Heart left ventricle (tissue), 16 donors: ENCODE data around the gene C10orf143. TPM values are rescaled to one million over a fixed set of nuclear protein-coding genes. Genes with fewer than 3 reads are reported as not detected.

ENCODE experiments used
- ATAC-seq, 4 donors: fragments of 200-7000 bp; cut with Tn5 transposase; one replicate each; pipeline ENCODE4 v1.9.1; 2020 to 2022; ENCODE audit warnings: moderate library complexity in 4 of 4, mild to moderate bottlenecking in 3 of 4, moderate number of reproducible peaks in 1 of 4
- DNase-seq, 5 donors: peaks; one replicate each; pipeline ENCODE4 v3.0.0-alpha.2; 2020
- H3K27ac ChIP-seq, 12 donors: fragments of 200-600 bp; sonication (generic) in 4 of 12; one replicate each; pipeline versions ENCODE4 v1.5.0 to v1.8.0; 2016 to 2022; ENCODE audit warnings: mild to moderate bottlenecking in 2 of 12
- H3K27me3 ChIP-seq, 9 donors: fragments of 200-600 bp; sonication (generic) in 2 of 9; one replicate each; pipeline versions ENCODE4 v1.5.1 to v1.8.0; 2016 to 2022; ENCODE audit warnings: mild to moderate bottlenecking in 3 of 9
- H3K36me3 ChIP-seq, 9 donors: fragments of 200-600 bp; sonication (generic) in 2 of 9; one replicate each; pipeline versions ENCODE4 v1.5.0 to v1.8.0; 2018 to 2022; ENCODE audit warnings: mild to moderate bottlenecking in 2 of 9
- H3K4me1 ChIP-seq, 12 donors: fragments of 200-600 bp; sonication (generic) in 4 of 12; one replicate each; pipeline versions ENCODE4 v1.5.0 to v1.8.0; 2016 to 2022; ENCODE audit warnings: mild to moderate bottlenecking in 3 of 12
- H3K4me3 ChIP-seq, 12 donors: fragments of 200-600 bp; sonication (generic) in 4 of 12; one replicate each; pipeline versions ENCODE4 v1.5.0 to v1.8.0; 2017 to 2022; ENCODE audit warnings: mild to moderate bottlenecking in 9 of 12, moderate library complexity in 4 of 12
- H3K9me3 ChIP-seq, 12 donors: fragments of 200-600 bp; sonication (generic) in 4 of 12; one replicate each; pipeline versions ENCODE4 v1.5.0 to v1.8.0; 2016 to 2022; ENCODE audit warnings: mild to moderate bottlenecking in 1 of 12
- CTCF ChIP-seq, 12 donors: fragments of 200-600 bp; sonication (generic) in 4 of 12; IDR thresholded peaks; one replicate each; pipeline versions ENCODE4 v1.5.0 to v1.8.0; 2018 to 2022; ENCODE audit warnings: antibody characterized with exemption in 12 of 12, mild to moderate bottlenecking in 5 of 12
- POLR2A ChIP-seq, 2 donors: fragments of 450-650 bp; IDR thresholded peaks; one replicate each; pipeline ENCODE4 v1.6.1; 2017; ENCODE audit warnings: antibody characterized with exemption in 2 of 2, mild to moderate bottlenecking in 2 of 2, moderate library complexity in 2 of 2
- WGBS, 4 donors: extraction: QIAGEN DNeasy Blood & Tissue Kit in 2 of 4; methylation state at CpG; one replicate each; pipeline versions ENCODE4 v1.1.5 to v1.1.7; 2013 to 2018; 5-methylcytosine and 5-hydroxymethylcytosine counted together
- intact Hi-C, 10 donors: fragments of 100-400 bp; cut with DNase I; formaldehyde crosslinking; loops; one replicate each; pipeline versions ENCODE4 v1.11.1 to v1.14.2; 2022
- polyA plus RNA-seq, 2 donors: library from polyadenylated mRNA; stranded (reverse); fragments of 200-250 nt; gene quantifications; one replicate each; pipeline ENCODE4 v1.2.3, GENCODE V29; 2013
- total RNA-seq, 9 donors: library from RNA; depleted of rRNA in 2 of 9; stranded (reverse); fragments of >200 nt in 2 of 9; fragmentation: NEBNext Ultra II Directional in 3 of 9; extraction: Animal tissue kit (Norgen Biotek cat#: 25700) in 3 of 9; gene quantifications; one replicate each; pipeline versions ENCODE4 v1.1.0 to v1.2.4, GENCODE V29; 2016 to 2023
- donor health status: ischemic (EF 13 %, LVEDD 7.1; RV severe dilation, severe dysfunction).
- donor health status: healthy with polysubstance abuse.
- donor health status: DM: no; HTN: yes; CAD: no.
- donor health status: DM: no; HTN: no; CAD: no.
- donor health status: ischemic (EF 25% LVEDD 6.9; RV normal size, moderate dysfunction).
- donor health status: ischemic (EF 25% LVEDD 5.7; RV mildly dilated, moderate dysfunction).
- donor health status: healthy.
- donor health status: DM: yes; HTN: yes; CAD: no.
- donor health status: ischemic (EF 35%, LVEDD 5.7; RV mildly dilated, moderate dysfunction).
- donor health status: nonischemic (EF 11% LVEDD 7.7; RV severe dilation, severe dysfunction).
- donor health status: DM: yes; HTN: yes; CAD: no.
- donor health status: PGD.
- donor health status: ischemic (EF 29% LVEDD 5.4; RV normal size, mild dysfunction).
- donor health status: nonischemic (EF 23%, LVEDD 6.1; RV moderate dilation, normal function).

The C10orf143 gene
- total and polyA plus RNA-seq, 11 donors: 0.32 to 3.7 (median 1.6) TPM; not detected in 1

DNA sequence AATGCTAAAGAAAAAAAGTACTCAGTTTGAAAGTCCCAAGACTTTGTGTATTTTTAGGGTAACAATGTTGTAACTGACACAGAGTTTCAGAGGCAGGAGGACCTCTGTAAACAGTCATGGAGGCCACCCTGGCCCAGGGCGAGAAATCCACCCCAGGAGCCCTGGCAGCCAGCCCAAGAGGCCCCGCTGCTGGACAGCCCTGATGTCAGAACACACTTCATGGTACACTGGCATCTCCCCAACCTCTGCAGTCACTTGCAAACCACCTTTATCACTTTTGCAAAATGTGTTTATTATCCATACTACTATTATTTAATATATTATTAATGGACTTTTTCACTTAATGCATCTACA, 30.2 kb downstream of the C10orf143 start:
- no peaks in the 10 kb centered on the region for H3K27me3 ChIP-seq
- peaks cover 0 to 13% (median 0%) of the 10 kb centered on the region in 12 donors for H3K9me3 ChIP-seq

GRCh38 chr10:130079614-130080460, 30.8 kb downstream of the C10orf143 start:
- H3K4me1 ChIP-seq: no peaks in the 10 kb centered on the region
- H3K4me3 ChIP-seq: no peak overlapping the region
- DNase-seq: no peak
- no peak for TF ChIP-seq CTCF (IDR thresholded peaks at IDR 0.05)
- TF ChIP-seq POLR2A (IDR thresholded peaks at IDR 0.05): no peak
- peaks cover 0 to 12% (median 0%) of the 10 kb centered on the region in 9 donors for H3K36me3 ChIP-seq
- WGBS, 4 donors: 68 to 86% (median 84%) methylated on average over 4 of the region's 4 CpGs
- peaks cover 0 to 13% (median 0%) of the 10 kb centered on the region in 12 donors for H3K9me3 ChIP-seq
- H3K27ac ChIP-seq: no peak overlapping the region
- ATAC-seq: no peak
- intact Hi-C loops: no loop called here
- no peaks in the 10 kb centered on the region for H3K27me3 ChIP-seq

More for the DNA sequence above, 30.2 kb downstream of the C10orf143 start:
- Histone ChIP-seq H3K36me3 (peaks cover 0 to 12% (median 0%) of the 10 kb centered on the region in 9 donors), H3K4me3 (no peak overlapping the region), H3K27ac (no peak overlapping the region), H3K4me1 (no peaks in the 10 kb centered on the region)
- TF ChIP-seq CTCF (IDR thresholded peaks at IDR 0.05): no peak
- TF ChIP-seq POLR2A (IDR thresholded peaks at IDR 0.05): no peak
- ATAC-seq (no peak), DNase-seq (no peak)
- intact Hi-C loops: no loop called here
- 87 to 94% (median 89%) methylated on average over 2 of the region's 2 CpGs for WGBS, 4 donors

DNA sequence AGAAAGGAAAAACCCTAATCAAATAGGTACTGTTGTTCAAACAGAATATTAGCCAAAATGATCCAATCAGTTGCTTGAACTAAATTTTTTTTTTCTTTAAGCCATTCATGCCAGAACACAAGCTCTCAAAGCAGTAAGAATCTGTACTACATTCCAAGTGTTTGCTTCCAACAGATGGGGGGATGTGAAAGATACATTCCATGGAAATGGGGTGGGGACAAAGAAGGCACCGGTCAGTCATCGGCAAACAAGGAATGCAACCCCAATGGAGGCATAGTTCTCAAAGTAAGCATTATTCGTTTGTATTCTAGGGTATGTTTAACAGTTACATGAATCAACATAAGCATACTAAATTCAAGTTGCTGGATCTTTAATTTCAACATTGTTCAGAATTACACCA, 32.5 kb downstream of the C10orf143 start:
- peaks cover 0 to 16% (median 0%) of the 10 kb centered on the region in 9 donors for H3K36me3 ChIP-seq
- H3K4me1 ChIP-seq: no peaks in the 10 kb centered on the region
- H3K27ac ChIP-seq: no peak overlapping the region
- ATAC-seq: no peak
- 76 to 83% (median 80%) methylated on average over 3 of the region's 3 CpGs for WGBS, 4 donors
- H3K27me3 ChIP-seq: no peaks in the 10 kb centered on the region
- H3K4me3 ChIP-seq: no peak overlapping the region
- no peak for TF ChIP-seq CTCF (IDR thresholded peaks at IDR 0.05)
- no peak for TF ChIP-seq POLR2A (IDR thresholded peaks at IDR 0.05)
- DNase-seq: no peak
- intact Hi-C loops: no loop called here
- peaks cover 0 to 6% (median under 1%) of the 10 kb centered on the region in 12 donors for H3K9me3 ChIP-seq

- H3K36me3 ChIP-seq: peaks cover 0 to 16% (median 0%) of the 10 kb centered on the region in 9 donors
- H3K9me3 ChIP-seq: peaks cover 0 to 18% (median 3%) of the 10 kb centered on the region in 12 donors
- 96 to 99% (median 97%) methylated on average over 14 of the region's 14 CpGs for WGBS, 4 donors
- H3K27me3 ChIP-seq: no peaks in the 10 kb centered on the region
- H3K4me3 ChIP-seq: no peak overlapping the region
- DNase-seq: no peak
- no peak overlapping the region for H3K27ac ChIP-seq
- TF ChIP-seq POLR2A (IDR thresholded peaks at IDR 0.05) (no peak), CTCF (IDR thresholded peaks at IDR 0.05) (no peak)
- intact Hi-C loops: no loop called here
- no peaks in the 10 kb centered on the region for H3K4me1 ChIP-seq
- no peak for ATAC-seq
Measured at GRCh38 chr10:130076681-130077080, 33.9 kb downstream of the C10orf143 start.
